Testis (tissue), 5 donors: Measurements from ENCODE around the gene DCDC2. TPM values are rescaled to one million over a fixed set of nuclear protein-coding genes. Genes with fewer than 3 reads are reported as not detected.
A peak's percentile ranks its signal among the peaks of the same experiment; 100 is the strongest.

Source experiments
- DNase-seq: peaks from one replicate; pipeline ENCODE4 v3.0.0-alpha.2; 2019
- H3K27ac ChIP-seq, 2 donors: fragments of 200-600 bp; sonication (generic); one replicate each; pipeline ENCODE4 v1.5.1; 2019
- H3K27me3 ChIP-seq: fragments of 200-600 bp; sonication (generic); one replicate; pipeline ENCODE4 v1.5.1; 2019
- H3K36me3 ChIP-seq: fragments of 200-600 bp; sonication (generic); one replicate; pipeline ENCODE4 v1.5.1; 2017; ENCODE audit warnings: low read depth; ENCODE audit errors: missing control alignments
- H3K4me1 ChIP-seq: fragments of 200-600 bp; sonication (generic); one replicate; pipeline ENCODE4 v1.5.1; 2019
- H3K4me3 ChIP-seq, 2 donors: fragments of 200-600 bp; sonication (generic); one replicate each; pipeline ENCODE4 v1.5.1; 2017 to 2019
- H3K9me3 ChIP-seq: fragments of 200-600 bp; sonication (generic); one replicate; pipeline ENCODE4 v1.5.1; 2017
- POLR2A ChIP-seq: fragments of 450-650 bp; IDR thresholded peaks from one replicate; pipeline ENCODE4 v1.6.1; 2017; ENCODE audit warnings: antibody characterized with exemption, mild to moderate bottlenecking, moderate library complexity
- WGBS, 2 donors: methylation state at CpG; one replicate each; pipeline ENCODE4 v1.1.5; 2018; 5-methylcytosine and 5-hydroxymethylcytosine counted together
- intact Hi-C: fragments of 100-400 bp; cut with DNase I; formaldehyde crosslinking; loops from one replicate; pipeline ENCODE4 v1.15.1; 2023; ENCODE audit warnings: low total_unique reads
- long read RNA-seq, 2 donors: transcript quantifications; one replicate each; lab custom pipeline, GENCODE V29; 2026
- polyA plus RNA-seq: library from polyadenylated mRNA; stranded (reverse); fragments of 350-450 nt; fragmentation: Illumina TruSeq; extraction: RNeasy Lipid Tissue Mini Kit (QIAGEN cat#74804); gene quantifications from one replicate; pipeline ENCODE4 v1.2.3, GENCODE V29; 2014; ENCODE audit warnings: low read depth, low replicate concordance; ENCODE audit not compliant: insufficient read depth
- total RNA-seq, 2 donors: library from RNA; depleted of rRNA; stranded (reverse); fragments of >200 nt; gene quantifications; one replicate each; pipeline ENCODE4 v1.2.3, GENCODE V29; 2016
- TF ChIP-seq, protein P1 (sequence below), 3 experiments: fragments of 450-650 bp in 2 of 3; fragments of 200-600 bp in 1 of 3; sonication (generic) in 1 of 3; IDR thresholded peaks; one replicate each; pipeline ENCODE4 v1.5.1; 2016 to 2019; ENCODE audit warnings: antibody characterized with exemption in 3 of 3, mild to moderate bottlenecking in 2 of 3, moderate library complexity in 1 of 3

DCDC2 gene
- total RNA-seq, result 1 to 10 TPM; 2.4 to 3.0 TPM
- 11.1 TPM for polyA plus RNA-seq
- long read RNA-seq, donor 1, partial matches to known transcripts, result 0 of 2 reads
- long read RNA-seq, donor 1, other reads (novel, unspliced or antisense), result 0 of 2 reads
- long read RNA-seq, donor 2, result 0 reads

DNA sequence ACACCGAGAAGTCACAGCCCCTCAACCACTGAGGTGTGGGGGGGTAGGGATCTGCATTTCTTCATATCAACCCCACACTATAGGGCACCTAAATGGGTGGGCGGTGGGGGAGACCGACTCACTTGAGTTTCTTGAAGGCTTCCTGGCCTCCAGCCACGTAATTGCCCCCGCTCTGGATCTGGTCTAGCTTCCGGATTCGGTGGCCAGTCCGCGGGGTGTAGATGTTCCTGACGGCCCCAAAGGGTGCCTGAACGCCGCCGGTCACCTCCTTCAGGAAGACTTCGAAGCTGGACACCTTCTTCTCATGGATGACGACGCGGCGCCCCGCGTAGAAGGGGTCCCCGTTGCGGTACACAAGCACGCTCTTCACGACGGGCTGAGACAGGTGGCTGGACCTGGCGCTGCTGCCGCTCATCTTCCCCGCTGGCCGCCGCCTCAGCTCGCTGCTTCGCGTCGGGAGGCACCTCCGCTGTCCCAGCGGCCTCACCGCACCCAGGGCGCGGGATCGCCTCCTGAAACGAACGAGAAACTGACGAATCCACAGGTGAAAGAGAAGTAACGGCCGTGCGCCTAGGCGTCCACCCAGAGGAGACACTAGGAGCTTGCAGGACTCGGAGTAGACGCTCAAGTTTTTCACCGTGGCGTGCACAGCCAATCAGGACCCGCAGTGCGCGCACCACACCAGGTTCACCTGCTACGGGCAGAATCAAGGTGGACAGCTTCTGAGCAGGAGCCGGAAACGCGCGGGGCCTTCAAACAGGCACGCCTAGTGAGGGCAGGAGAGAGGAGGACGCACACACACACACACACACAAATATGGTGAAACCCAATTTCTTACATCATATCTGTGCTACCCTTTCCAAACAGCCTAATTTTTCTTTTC lies at the start of gene DCDC2:
DCDC2 (minus strand) TSS at position 724 of the 883 bp plus-strand sequence; CDS start at position 415, 309 bp downstream.
- Histone ChIP-seq H3K27me3 (no peaks in the 10 kb centered on the region), H3K4me3 (peak within 1 kb of the TSS; percentile 38 to 41), H3K9me3 (no peaks in the 10 kb centered on the region), H3K36me3 (no peaks in the 10 kb centered on the region), H3K4me1 (peaks cover 8% of the 10 kb centered on the region), H3K27ac (no peak within 1 kb of the TSS)
- WGBS, 2 donors, result 4 to 5% methylated on average over 27 to 61 of the region's 61 CpGs
- peak; percentile 64 for DNase-seq
- no peak for TF ChIP-seq POLR2A
- TF ChIP-seq, protein P1, sequence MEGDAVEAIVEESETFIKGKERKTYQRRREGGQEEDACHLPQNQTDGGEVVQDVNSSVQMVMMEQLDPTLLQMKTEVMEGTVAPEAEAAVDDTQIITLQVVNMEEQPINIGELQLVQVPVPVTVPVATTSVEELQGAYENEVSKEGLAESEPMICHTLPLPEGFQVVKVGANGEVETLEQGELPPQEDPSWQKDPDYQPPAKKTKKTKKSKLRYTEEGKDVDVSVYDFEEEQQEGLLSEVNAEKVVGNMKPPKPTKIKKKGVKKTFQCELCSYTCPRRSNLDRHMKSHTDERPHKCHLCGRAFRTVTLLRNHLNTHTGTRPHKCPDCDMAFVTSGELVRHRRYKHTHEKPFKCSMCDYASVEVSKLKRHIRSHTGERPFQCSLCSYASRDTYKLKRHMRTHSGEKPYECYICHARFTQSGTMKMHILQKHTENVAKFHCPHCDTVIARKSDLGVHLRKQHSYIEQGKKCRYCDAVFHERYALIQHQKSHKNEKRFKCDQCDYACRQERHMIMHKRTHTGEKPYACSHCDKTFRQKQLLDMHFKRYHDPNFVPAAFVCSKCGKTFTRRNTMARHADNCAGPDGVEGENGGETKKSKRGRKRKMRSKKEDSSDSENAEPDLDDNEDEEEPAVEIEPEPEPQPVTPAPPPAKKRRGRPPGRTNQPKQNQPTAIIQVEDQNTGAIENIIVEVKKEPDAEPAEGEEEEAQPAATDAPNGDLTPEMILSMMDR (IDR thresholded peaks at IDR 0.05), result no peak
- intact Hi-C loops, result no loop called here

DNA sequence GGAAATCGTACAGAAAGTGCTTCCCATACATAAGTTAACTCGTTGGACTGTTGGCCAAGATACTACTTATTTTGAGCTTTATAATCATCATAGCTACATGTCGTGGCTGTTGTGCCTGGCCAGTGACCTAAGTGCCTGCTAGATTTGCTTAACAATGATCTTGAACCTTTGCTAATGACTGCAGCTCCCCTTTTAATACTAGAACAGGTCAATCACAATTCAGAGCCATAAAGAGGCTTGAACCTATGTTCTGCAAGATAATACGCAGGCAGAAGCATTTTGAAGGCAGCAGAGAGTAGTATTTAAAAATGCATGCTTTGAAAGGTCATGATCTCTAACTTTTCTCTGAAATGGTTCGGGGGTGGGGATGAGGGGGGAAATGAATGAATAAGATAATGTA lies 47.4 kb upstream of the DCDC2 start:
- Histone ChIP-seq H3K27ac (no peak overlapping the region), H3K4me1 (peaks cover 4% of the 10 kb centered on the region), H3K36me3 (no peaks in the 10 kb centered on the region), H3K27me3 (no peaks in the 10 kb centered on the region), H3K9me3 (no peaks in the 10 kb centered on the region), H3K4me3 (no peak overlapping the region)
- intact Hi-C loops, result no loop called here
- DNase-seq, result no peak
- WGBS, 2 donors, result 88 to 90% methylated on average over 5 of the region's 5 CpGs
- no peak for TF ChIP-seq POLR2A
- TF ChIP-seq, protein P1 (IDR thresholded peaks at IDR 0.05), result no peak

DNA sequence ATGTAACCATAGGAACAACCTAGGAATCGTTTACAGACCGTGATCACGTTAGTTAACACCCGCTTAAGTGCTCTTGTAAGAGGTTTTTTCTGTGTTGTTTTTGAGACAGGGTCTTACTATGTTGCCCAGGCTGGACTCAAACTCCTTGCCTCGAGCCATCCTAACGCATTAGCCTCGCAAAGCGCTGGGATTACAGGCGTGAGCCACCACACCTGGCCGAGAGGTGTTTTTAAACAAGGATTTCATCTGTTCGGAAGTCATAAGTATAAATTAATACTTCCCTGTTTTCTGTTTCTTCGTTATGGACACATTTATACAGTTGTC lies 45.6 kb upstream of the DCDC2 start:
- no peak for DNase-seq
- TF ChIP-seq POLR2A, result no peak
- TF ChIP-seq, protein P1 (IDR thresholded peaks at IDR 0.05), result no peak
- Histone ChIP-seq H3K36me3 (no peaks in the 10 kb centered on the region), H3K27me3 (no peaks in the 10 kb centered on the region), H3K4me3 (peak overlapping the region; percentile 89 to 98), H3K4me1 (peaks cover 4% of the 10 kb centered on the region), H3K9me3 (no peaks in the 10 kb centered on the region), H3K27ac (peak overlapping the region; percentile 40 to 84)
- 5 to 6% methylated on average over 12 of the region's 12 CpGs for WGBS, 2 donors
- intact Hi-C loops, result no loop called here

DNA sequence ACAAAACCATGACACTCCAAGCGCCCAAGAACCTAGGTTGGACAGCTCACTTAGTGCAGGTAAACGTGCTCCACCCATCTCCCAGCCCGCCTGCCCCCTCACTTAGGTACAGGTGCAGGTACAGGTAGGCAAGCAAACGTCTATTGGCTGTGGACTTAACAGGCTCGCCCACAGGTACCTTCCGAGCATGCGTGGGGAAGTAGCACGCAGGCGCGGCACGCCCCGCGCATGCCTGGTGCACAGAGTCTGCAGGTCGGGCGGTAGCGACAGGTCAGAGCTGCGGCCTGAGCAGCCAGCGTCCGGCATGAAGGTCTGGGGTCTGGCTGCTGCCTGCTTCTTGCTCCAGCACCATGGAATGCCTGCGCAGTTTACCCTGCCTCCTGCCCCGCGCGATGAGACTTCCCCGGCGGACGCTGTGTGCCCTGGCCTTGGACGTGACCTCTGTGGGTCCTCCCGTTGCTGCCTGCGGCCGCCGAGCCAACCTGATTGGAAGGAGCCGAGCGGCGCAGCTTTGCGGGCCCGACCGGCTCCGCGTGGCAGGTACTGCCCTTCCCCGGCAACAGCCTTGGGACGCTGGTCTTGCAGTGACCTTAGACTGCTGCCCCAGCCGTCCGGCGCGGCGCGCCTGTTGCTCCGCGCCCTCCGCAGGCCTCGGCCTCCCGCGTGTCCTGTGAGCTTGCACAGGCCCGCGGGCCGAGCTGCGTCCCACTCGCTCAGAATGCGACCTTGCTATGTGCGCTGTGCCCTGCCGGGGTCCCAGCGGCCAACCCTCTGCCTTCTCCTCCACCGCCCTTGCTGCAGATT lies 45.0 kb upstream of the DCDC2 start, which contains the start of gene MRS2:
MRS2 (plus strand) TSS at position 240 of the 804 bp plus-strand sequence; CDS start at position 351, 111 bp downstream.
- Histone ChIP-seq H3K27me3 (no peaks in the 10 kb centered on the region), H3K27ac (peak within 1 kb of the TSS; percentile 40 to 84)
- DNase-seq, result peak; percentile 91

More for the DNA sequence above, 45.0 kb upstream of the DCDC2 start, which contains the start of gene MRS2:
- intact Hi-C loops, result no loop called here
- Histone ChIP-seq H3K4me1 (peaks cover 4% of the 10 kb centered on the region), H3K9me3 (no peaks in the 10 kb centered on the region), H3K36me3 (no peaks in the 10 kb centered on the region), H3K4me3 (peak within 1 kb of the TSS; percentile 89 to 98)
- TF ChIP-seq POLR2A, result no peak
- TF ChIP-seq, protein P1 (IDR thresholded peaks at IDR 0.05), result no peak
- WGBS, 2 donors, result 0 to 1% methylated on average over 15 to 53 of the region's 63 CpGs
